GM19438 (cell line): ENCODE data around the gene PLCZ1.
"Not testable (repeated sequence)": the region's sequence is repeated elsewhere in the genome, so short reads cannot be mapped to it uniquely, and the experiment has no call there.

Experiments used
- ATAC-seq: cut with Tn5 transposase; IDR thresholded peaks from one replicate; pipeline ENCODE4 v1.9.1; 2021; ENCODE audit warnings: low read depth; ENCODE audit not compliant: unreplicated experiment

Gene PLCZ1

GRCh38 chr12:18737819-18738218, at the start of gene PLCZ1, which contains the start of gene CAPZA3:
TSS of gene PLCZ1 (minus strand) at chr12:18738012. CDS start at chr12:18737371, 641 bp downstream.
TSS of gene CAPZA3 (plus strand) at chr12:18738119. CDS start at chr12:18738269, 150 bp downstream.
- no peak for ATAC-seq

- not testable (repeated sequence) for ATAC-seq
Observed at GRCh38 chr12:18785465-18785864, 47.7 kb upstream of the PLCZ1 start.

- ATAC-seq = no peak
Observed at GRCh38 chr12:18782827-18783226, 45.0 kb upstream of the PLCZ1 start.

- not testable (repeated sequence) for ATAC-seq
Observed at GRCh38 chr12:18766479-18766878, 28.7 kb upstream of the PLCZ1 start.

GRCh38 chr12:18755341-18755740, 17.5 kb upstream of the PLCZ1 start:
- ATAC-seq = no peak

GRCh38 chr12:18754124-18754707, 16.4 kb upstream of the PLCZ1 start:
- no peak for ATAC-seq

GRCh38 chr12:18753481-18754123, 15.8 kb upstream of the PLCZ1 start:
- ATAC-seq = no peak

GRCh38 chr12:18752947-18753346, 15.1 kb upstream of the PLCZ1 start:
- ATAC-seq = no peak

GRCh38 chr12:18752280-18752920, 14.6 kb upstream of the PLCZ1 start:
- ATAC-seq = no peak

GRCh38 chr12:18751866-18752265, 14.1 kb upstream of the PLCZ1 start:
- ATAC-seq = no peak

- no peak for ATAC-seq
Observed at GRCh38 chr12:18750085-18750484, 12.3 kb upstream of the PLCZ1 start.

- ATAC-seq = no peak
Observed at GRCh38 chr12:18749386-18749957, 11.7 kb upstream of the PLCZ1 start.

- no peak for ATAC-seq
Observed at GRCh38 chr12:18747895-18748294, 10.1 kb upstream of the PLCZ1 start.

GRCh38 chr12:18731156-18731555, 6.7 kb downstream of the PLCZ1 start:
- no peak for ATAC-seq

- ATAC-seq = no peak
Observed at GRCh38 chr12:18723752-18724151, 14.1 kb downstream of the PLCZ1 start.

- no peak for ATAC-seq
Observed at GRCh38 chr12:18721452-18721851, 16.4 kb downstream of the PLCZ1 start.

GRCh38 chr12:18720690-18721089, 17.1 kb downstream of the PLCZ1 start:
- no peak for ATAC-seq

GRCh38 chr12:18719922-18720510, 17.8 kb downstream of the PLCZ1 start:
- ATAC-seq = no peak

GRCh38 chr12:18718462-18718861, 19.4 kb downstream of the PLCZ1 start:
- no peak for ATAC-seq

- ATAC-seq = no peak
Observed at GRCh38 chr12:18716236-18716635, 21.6 kb downstream of the PLCZ1 start.

GRCh38 chr12:18706798-18707197, 31.0 kb downstream of the PLCZ1 start:
- no peak for ATAC-seq
